ENCODE results near the gene CSRNP2.

CSRNP2 gene

DNA sequence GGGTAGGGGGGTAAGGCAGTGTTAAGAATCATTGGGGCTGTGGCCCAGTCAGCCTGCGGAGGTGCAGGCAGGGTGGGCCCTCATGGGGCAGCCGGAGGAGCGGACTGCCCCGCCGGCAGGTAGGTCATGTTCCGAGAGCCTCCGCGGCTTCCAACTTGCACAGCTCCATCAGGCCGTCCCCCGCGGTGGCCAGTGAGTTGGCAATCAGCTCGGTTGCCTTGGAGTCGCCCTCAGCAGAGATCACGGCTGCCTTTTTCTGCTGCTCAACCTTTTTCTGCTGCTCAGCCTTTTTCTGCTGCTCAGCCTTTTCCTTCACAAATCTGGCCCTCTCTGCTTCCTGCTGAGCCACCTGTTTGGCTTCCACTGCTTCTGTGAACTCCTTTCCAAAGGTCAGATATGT lies 41.1 kb upstream of the CSRNP2 start:
- TF ChIP-seq, protein P1, sequence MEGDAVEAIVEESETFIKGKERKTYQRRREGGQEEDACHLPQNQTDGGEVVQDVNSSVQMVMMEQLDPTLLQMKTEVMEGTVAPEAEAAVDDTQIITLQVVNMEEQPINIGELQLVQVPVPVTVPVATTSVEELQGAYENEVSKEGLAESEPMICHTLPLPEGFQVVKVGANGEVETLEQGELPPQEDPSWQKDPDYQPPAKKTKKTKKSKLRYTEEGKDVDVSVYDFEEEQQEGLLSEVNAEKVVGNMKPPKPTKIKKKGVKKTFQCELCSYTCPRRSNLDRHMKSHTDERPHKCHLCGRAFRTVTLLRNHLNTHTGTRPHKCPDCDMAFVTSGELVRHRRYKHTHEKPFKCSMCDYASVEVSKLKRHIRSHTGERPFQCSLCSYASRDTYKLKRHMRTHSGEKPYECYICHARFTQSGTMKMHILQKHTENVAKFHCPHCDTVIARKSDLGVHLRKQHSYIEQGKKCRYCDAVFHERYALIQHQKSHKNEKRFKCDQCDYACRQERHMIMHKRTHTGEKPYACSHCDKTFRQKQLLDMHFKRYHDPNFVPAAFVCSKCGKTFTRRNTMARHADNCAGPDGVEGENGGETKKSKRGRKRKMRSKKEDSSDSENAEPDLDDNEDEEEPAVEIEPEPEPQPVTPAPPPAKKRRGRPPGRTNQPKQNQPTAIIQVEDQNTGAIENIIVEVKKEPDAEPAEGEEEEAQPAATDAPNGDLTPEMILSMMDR (IDR thresholded peaks at IDR 0.05; ENCODE audit: low read depth, low read length), result no peak

DNA sequence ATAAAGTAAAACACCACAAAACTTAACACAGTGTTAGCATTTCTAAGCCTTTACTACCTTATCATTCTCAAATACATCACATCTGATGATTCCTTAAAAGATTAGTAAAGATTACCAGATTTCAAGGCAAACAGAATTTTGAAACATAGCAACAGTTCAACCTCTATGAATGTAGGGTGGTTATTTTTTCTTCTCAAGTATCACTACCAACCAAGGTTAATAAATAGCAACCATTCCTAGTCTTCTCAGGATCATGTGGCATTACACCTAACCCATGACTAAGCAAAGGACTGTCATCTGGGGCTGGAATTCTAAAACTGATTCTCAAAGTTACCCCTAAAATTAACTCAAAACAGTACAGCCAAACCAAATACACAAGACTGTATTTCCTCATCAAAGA lies 39.4 kb upstream of the CSRNP2 start:
- no peak for DNase-seq (ENCODE audit: low read depth in 2 of 2)
- TF ChIP-seq, protein P1 (IDR thresholded peaks at IDR 0.05; ENCODE audit: low read depth, low read length), result no peak

More for the DNA sequence above, 41.1 kb upstream of the CSRNP2 start:
- no peak overlapping the region for H3K4me3 ChIP-seq (replicated peaks in 1 of 2; ENCODE audit: low read depth in 2 of 2, low read length in 2 of 2)
- no peak for DNase-seq (ENCODE audit: low read depth in 2 of 2)

DNA sequence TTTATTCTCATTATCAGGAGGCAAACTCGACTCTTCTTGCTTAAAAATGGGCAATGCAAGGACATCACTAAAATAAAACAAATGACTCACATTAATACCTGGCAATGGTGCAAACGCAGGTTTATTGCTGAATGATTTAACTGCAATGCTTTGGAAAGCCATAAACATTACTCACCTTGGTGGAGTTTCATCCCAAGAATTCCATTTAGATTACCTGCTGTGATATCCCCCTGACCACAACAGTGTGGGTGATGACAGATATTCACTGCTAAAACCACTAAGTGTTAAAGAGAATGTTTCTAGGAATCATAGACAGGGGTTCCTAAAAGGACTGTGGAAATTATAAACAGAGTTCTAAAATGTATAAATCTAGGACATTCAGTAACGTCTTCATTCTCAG lies 35.3 kb upstream of the CSRNP2 start:
- DNase-seq (ENCODE audit: low read depth in 2 of 2), result peak in 1 of 2 donors; percentile 67
- no peak overlapping the region for H3K4me3 ChIP-seq (replicated peaks in 1 of 2; ENCODE audit: low read depth in 2 of 2, low read length in 2 of 2)
- TF ChIP-seq, protein P1 (IDR thresholded peaks at IDR 0.05; ENCODE audit: low read depth, low read length), result no peak

More for the DNA sequence above, 39.4 kb upstream of the CSRNP2 start:
- no peak overlapping the region for H3K4me3 ChIP-seq (replicated peaks in 1 of 2; ENCODE audit: low read depth in 2 of 2, low read length in 2 of 2)

DNA sequence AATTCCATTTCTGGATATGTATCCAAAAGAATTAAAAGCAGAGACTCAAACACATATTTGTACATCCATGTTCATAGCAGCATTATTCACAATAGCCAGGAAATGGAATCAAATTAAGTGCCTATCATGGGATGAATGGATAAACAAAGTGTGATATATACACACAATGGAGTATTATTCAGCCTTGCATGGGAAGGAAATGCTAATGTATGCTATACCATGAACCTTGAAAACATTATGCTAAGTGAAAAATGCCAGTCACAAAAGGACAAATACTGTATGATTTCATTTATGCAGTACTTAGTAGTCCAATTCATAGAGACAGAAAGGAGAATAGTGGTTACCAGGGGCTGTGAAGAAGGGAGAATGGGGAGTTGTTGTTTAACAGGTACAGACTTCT lies 32.1 kb upstream of the CSRNP2 start:
- H3K4me3 ChIP-seq (replicated peaks in 1 of 2; ENCODE audit: low read depth in 2 of 2, low read length in 2 of 2), result no peak overlapping the region
- TF ChIP-seq, protein P1 (IDR thresholded peaks at IDR 0.05; ENCODE audit: low read depth, low read length), result no peak
- DNase-seq (ENCODE audit: low read depth in 2 of 2), result no peak

DNA sequence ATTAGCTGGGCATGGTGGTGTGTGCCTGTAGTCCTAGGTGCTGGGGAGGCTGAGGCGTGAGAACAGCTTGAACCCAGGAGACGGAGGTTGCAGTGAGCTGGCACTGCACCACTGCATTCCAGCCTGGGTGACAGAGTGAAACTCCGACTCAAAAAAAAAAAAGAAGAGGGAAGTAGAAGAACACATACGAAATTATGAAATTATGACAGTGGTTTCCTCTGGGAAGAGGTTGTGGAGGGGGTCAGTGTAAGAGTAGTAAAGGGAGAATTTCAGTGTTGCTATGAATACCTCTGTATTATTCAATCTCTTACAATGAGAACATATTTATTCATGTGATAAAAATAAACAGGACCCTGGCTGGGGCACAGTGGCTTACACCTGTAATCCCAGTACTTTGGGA lies 24.7 kb upstream of the CSRNP2 start:
- TF ChIP-seq, protein P1 (IDR thresholded peaks at IDR 0.05; ENCODE audit: low read depth, low read length), result no peak
- H3K4me3 ChIP-seq (replicated peaks in 1 of 2; ENCODE audit: low read depth in 2 of 2, low read length in 2 of 2), result no peak overlapping the region
- no peak for DNase-seq (ENCODE audit: low read depth in 2 of 2)

DNA sequence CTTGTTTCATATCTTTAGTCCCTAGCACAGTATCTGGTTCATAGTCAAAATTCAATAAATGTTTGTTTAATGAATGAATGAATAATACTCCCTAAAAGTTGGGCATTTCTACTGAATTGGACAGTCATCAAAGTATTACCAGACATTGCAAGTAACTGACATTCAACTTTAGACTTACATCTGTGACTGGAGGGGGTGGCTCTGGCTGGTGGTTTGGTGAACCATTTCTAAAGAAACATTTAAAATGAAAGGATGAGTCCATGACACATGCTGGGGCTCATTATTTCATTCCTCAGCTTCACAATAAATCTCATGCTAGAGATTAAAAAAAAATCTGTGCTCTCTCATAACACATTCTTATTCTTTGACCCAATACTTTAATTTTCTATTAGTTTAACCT lies 20.6 kb upstream of the CSRNP2 start:
- TF ChIP-seq, protein P1 (IDR thresholded peaks at IDR 0.05; ENCODE audit: low read depth, low read length), result no peak
- no peak overlapping the region for H3K4me3 ChIP-seq (replicated peaks in 1 of 2; ENCODE audit: low read depth in 2 of 2, low read length in 2 of 2)
- no peak for DNase-seq (ENCODE audit: low read depth in 2 of 2)

DNA sequence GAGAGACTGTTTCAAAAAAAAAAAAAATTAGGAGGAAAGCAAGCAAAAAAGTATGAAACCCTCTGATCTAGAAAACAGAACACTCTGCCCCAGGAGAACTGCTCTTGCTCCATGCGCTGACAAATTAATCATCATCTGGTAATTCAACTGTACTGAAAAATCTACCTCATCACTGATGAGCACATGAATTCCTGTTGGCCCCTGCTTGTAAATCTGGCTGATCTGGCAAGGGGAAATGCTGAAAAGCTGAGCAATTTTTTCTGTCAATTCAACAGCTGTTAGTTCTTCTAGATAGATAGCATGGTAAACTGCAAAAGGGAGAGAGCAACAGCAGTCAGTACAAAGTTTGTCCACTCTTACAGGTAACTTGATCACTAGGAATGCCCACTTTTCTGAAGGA lies 15.2 kb upstream of the CSRNP2 start:
- peak in 1 of 2 donors; percentile 44 for DNase-seq (ENCODE audit: low read depth in 2 of 2)
- H3K4me3 ChIP-seq (replicated peaks in 1 of 2; ENCODE audit: low read depth in 2 of 2, low read length in 2 of 2), result no peak overlapping the region
- TF ChIP-seq, protein P1 (IDR thresholded peaks at IDR 0.05; ENCODE audit: low read depth, low read length), result no peak
